Activated CD4-positive, alpha-beta memory T cell treated with anti-CD3 and anti-CD28 coated beads for 36 hours (primary cell): Measurements from ENCODE around the gene ABLIM2. TPM values are rescaled to one million over a fixed set of nuclear protein-coding genes. Genes with fewer than 3 reads are reported as not detected.

Experiments used
- CTCF ChIA-PET: fragments of 350-600 bp; sonication (Branson Sonifier 250); formaldehyde crosslinking; loops from one replicate; lab custom pipeline; 2021; ENCODE audit warnings: antibody characterized with exemption, inconsistent platforms; lab: Charles Lee
- POLR2A ChIA-PET: fragments of 350-600 bp; sonication (Branson Sonifier 250); formaldehyde crosslinking; loops from one replicate; lab custom pipeline; 2021; ENCODE audit warnings: antibody characterized with exemption; lab: Charles Lee
- DNase-seq: peaks from one replicate; pipeline ENCODE4 v3.0.0-alpha.2; 2020
- H3K27ac Mint-ChIP-seq: one replicate; pipeline ENCODE4 v1.8.0; 2021; ENCODE audit warnings: mixed read lengths
- H3K27me3 Mint-ChIP-seq: one replicate; pipeline ENCODE4 v1.8.0; 2021; ENCODE audit warnings: mixed read lengths
- H3K36me3 Mint-ChIP-seq: one replicate; pipeline ENCODE4 v1.8.0; 2021; ENCODE audit warnings: mixed read lengths
- H3K4me1 Mint-ChIP-seq: one replicate; pipeline ENCODE4 v1.8.0; 2021; ENCODE audit warnings: low read depth, mixed read lengths
- H3K4me3 Mint-ChIP-seq: one replicate; pipeline ENCODE4 v1.8.0; 2021; ENCODE audit warnings: mild to moderate bottlenecking, mixed read lengths
- H3K9me3 Mint-ChIP-seq: one replicate; pipeline ENCODE4 v1.8.0; 2021; ENCODE audit warnings: mixed read lengths
- intact Hi-C: fragments of 100-400 bp; cut with micrococcal nuclease; formaldehyde crosslinking; loops from one replicate; pipeline ENCODE4 v1.15.1; 2023
- total RNA-seq, 2 experiments: library from RNA; stranded (reverse); gene quantifications; one replicate each; pipeline ENCODE4 v1.2.3, GENCODE V29; 2021

ABLIM2 gene
- total RNA-seq, 2 experiments from 2014 or later = 0.55 to 0.63 TPM

GRCh38 chr4:8002525-8003309 lies 155.9 kb downstream of the ABLIM2 start:
- DNase-seq = no peak
- Mint-ChIP-seq H3K36me3 (no peaks in the 10 kb centered on the region), H3K27me3 (no peaks in the 10 kb centered on the region), H3K4me1 (no peaks in the 10 kb centered on the region), H3K9me3 (no peaks in the 10 kb centered on the region), H3K4me3 (no peak overlapping the region), H3K27ac (no peak overlapping the region)
- ChIA-PET POLR2A (no interaction called here), CTCF (no interaction called here)
- intact Hi-C loops = no loop called here

- no peak overlapping the region for H3K27ac Mint-ChIP-seq
- intact Hi-C loops = no loop called here
These were observed 156.9 kb downstream of the ABLIM2 start for GRCh38 chr4:8001564-8002355.

GRCh38 chr4:8000721-8001491 lies 157.7 kb downstream of the ABLIM2 start:
- POLR2A ChIA-PET = no interaction called here
- Mint-ChIP-seq H3K4me1 (no peaks in the 10 kb centered on the region), H3K27me3 (no peaks in the 10 kb centered on the region), H3K36me3 (no peaks in the 10 kb centered on the region), H3K4me3 (no peak overlapping the region), H3K9me3 (no peaks in the 10 kb centered on the region), H3K27ac (no peak overlapping the region)
- CTCF ChIA-PET = interaction anchor here (0.5 to 1.1 kb wide), 2 partner anchors 11 to 97 kb away, joined by 3 to 4 read pairs; no protein-coding TSS in a partner anchor
- intact Hi-C loops = no loop called here
- DNase-seq = no peak

More at GRCh38 chr4:8001564-8002355, 156.9 kb downstream of the ABLIM2 start:
- CTCF ChIA-PET = interaction anchor here (1.1 kb wide), 1 partner anchor 12 kb away, joined by 3 read pairs; no protein-coding TSS in a partner anchor
- H3K9me3 Mint-ChIP-seq = no peaks in the 10 kb centered on the region
- no peak for DNase-seq
- POLR2A ChIA-PET = no interaction called here
- no peak overlapping the region for H3K4me3 Mint-ChIP-seq
- no peaks in the 10 kb centered on the region for H3K27me3 Mint-ChIP-seq
- H3K36me3 Mint-ChIP-seq = no peaks in the 10 kb centered on the region
- H3K4me1 Mint-ChIP-seq = no peaks in the 10 kb centered on the region

GRCh38 chr4:8000247-8000646 lies 158.4 kb downstream of the ABLIM2 start:
- CTCF ChIA-PET = no interaction called here
- POLR2A ChIA-PET = no interaction called here
- Mint-ChIP-seq H3K27ac (no peak overlapping the region), H3K4me3 (no peak overlapping the region), H3K4me1 (no peaks in the 10 kb centered on the region), H3K9me3 (no peaks in the 10 kb centered on the region), H3K36me3 (no peaks in the 10 kb centered on the region), H3K27me3 (no peaks in the 10 kb centered on the region)
- no peak for DNase-seq
- intact Hi-C loops = no loop called here

GRCh38 chr4:7999695-8000094 lies 158.9 kb downstream of the ABLIM2 start:
- Mint-ChIP-seq H3K9me3 (no peaks in the 10 kb centered on the region), H3K36me3 (no peaks in the 10 kb centered on the region), H3K27me3 (no peaks in the 10 kb centered on the region), H3K4me3 (no peak overlapping the region), H3K4me1 (no peaks in the 10 kb centered on the region), H3K27ac (no peak overlapping the region)
- no peak for DNase-seq
- intact Hi-C loops = no loop called here
- ChIA-PET CTCF (no interaction called here), POLR2A (no interaction called here)

GRCh38 chr4:7999279-7999678 lies 159.3 kb downstream of the ABLIM2 start:
- POLR2A ChIA-PET = no interaction called here
- H3K36me3 Mint-ChIP-seq = no peaks in the 10 kb centered on the region
- intact Hi-C loops = no loop called here
- H3K27ac Mint-ChIP-seq = no peak overlapping the region
- no peaks in the 10 kb centered on the region for H3K4me1 Mint-ChIP-seq
- DNase-seq = no peak
- H3K4me3 Mint-ChIP-seq = no peak overlapping the region
- no peaks in the 10 kb centered on the region for H3K9me3 Mint-ChIP-seq
- CTCF ChIA-PET = no interaction called here
- H3K27me3 Mint-ChIP-seq = no peaks in the 10 kb centered on the region

GRCh38 chr4:7998447-7998846 lies 160.2 kb downstream of the ABLIM2 start:
- CTCF ChIA-PET = no interaction called here
- Mint-ChIP-seq H3K27ac (no peak overlapping the region), H3K9me3 (no peaks in the 10 kb centered on the region), H3K27me3 (no peaks in the 10 kb centered on the region), H3K4me3 (no peak overlapping the region), H3K36me3 (no peaks in the 10 kb centered on the region), H3K4me1 (no peaks in the 10 kb centered on the region)
- POLR2A ChIA-PET = no interaction called here
- intact Hi-C loops = no loop called here
- no peak for DNase-seq

GRCh38 chr4:7995866-7996265 lies 162.7 kb downstream of the ABLIM2 start:
- ChIA-PET POLR2A (no interaction called here), CTCF (no interaction called here)
- no peak overlapping the region for H3K27ac Mint-ChIP-seq
- H3K4me3 Mint-ChIP-seq = no peak overlapping the region
- intact Hi-C loops = no loop called here
- no peaks in the 10 kb centered on the region for H3K27me3 Mint-ChIP-seq
- no peaks in the 10 kb centered on the region for H3K9me3 Mint-ChIP-seq
- no peaks in the 10 kb centered on the region for H3K4me1 Mint-ChIP-seq
- H3K36me3 Mint-ChIP-seq = no peaks in the 10 kb centered on the region
- DNase-seq = no peak

- POLR2A ChIA-PET = no interaction called here
- no peaks in the 10 kb centered on the region for H3K9me3 Mint-ChIP-seq
- H3K36me3 Mint-ChIP-seq = no peaks in the 10 kb centered on the region
- no peak overlapping the region for H3K4me3 Mint-ChIP-seq
- H3K27ac Mint-ChIP-seq = no peak overlapping the region
- no peaks in the 10 kb centered on the region for H3K4me1 Mint-ChIP-seq
- CTCF ChIA-PET = no interaction called here
- H3K27me3 Mint-ChIP-seq = no peaks in the 10 kb centered on the region
- DNase-seq = no peak
- intact Hi-C loops = no loop called here
These were observed 163.5 kb downstream of the ABLIM2 start for GRCh38 chr4:7995135-7995534.

GRCh38 chr4:7993671-7994070 lies 164.9 kb downstream of the ABLIM2 start:
- H3K27me3 Mint-ChIP-seq = no peaks in the 10 kb centered on the region
- no peaks in the 10 kb centered on the region for H3K9me3 Mint-ChIP-seq
- ChIA-PET POLR2A (no interaction called here), CTCF (interaction anchor here (1.2 kb wide), 1 partner anchor 189 kb away, joined by 5 read pairs; no protein-coding TSS in a partner anchor)
- H3K36me3 Mint-ChIP-seq = no peaks in the 10 kb centered on the region
- intact Hi-C loops = no loop called here
- DNase-seq = no peak
- H3K27ac Mint-ChIP-seq = no peak overlapping the region
- H3K4me3 Mint-ChIP-seq = no peak overlapping the region
- H3K4me1 Mint-ChIP-seq = no peaks in the 10 kb centered on the region

- no peaks in the 10 kb centered on the region for H3K27me3 Mint-ChIP-seq
- ChIA-PET CTCF (interaction anchor here (0.8 to 1.2 kb wide), 2 partner anchors 188 to 191 kb away, joined by 5 to 8 read pairs; no protein-coding TSS in a partner anchor), POLR2A (no interaction called here)
- intact Hi-C loops = no loop called here
- no peak for DNase-seq
- no peak overlapping the region for H3K4me3 Mint-ChIP-seq
- H3K9me3 Mint-ChIP-seq = no peaks in the 10 kb centered on the region
- no peaks in the 10 kb centered on the region for H3K4me1 Mint-ChIP-seq
- H3K36me3 Mint-ChIP-seq = no peaks in the 10 kb centered on the region
- no peak overlapping the region for H3K27ac Mint-ChIP-seq
These were observed 165.8 kb downstream of the ABLIM2 start for GRCh38 chr4:7992846-7993245.
